GM18907 (cell line): Measurements from ENCODE around the gene VAC14.

Experiments used
- ATAC-seq: cut with Tn5 transposase; IDR thresholded peaks from one replicate; pipeline ENCODE4 v1.9.1; 2021; ENCODE audit warnings: mild to moderate bottlenecking, moderate library complexity; ENCODE audit not compliant: unreplicated experiment

VAC14 gene

DNA sequence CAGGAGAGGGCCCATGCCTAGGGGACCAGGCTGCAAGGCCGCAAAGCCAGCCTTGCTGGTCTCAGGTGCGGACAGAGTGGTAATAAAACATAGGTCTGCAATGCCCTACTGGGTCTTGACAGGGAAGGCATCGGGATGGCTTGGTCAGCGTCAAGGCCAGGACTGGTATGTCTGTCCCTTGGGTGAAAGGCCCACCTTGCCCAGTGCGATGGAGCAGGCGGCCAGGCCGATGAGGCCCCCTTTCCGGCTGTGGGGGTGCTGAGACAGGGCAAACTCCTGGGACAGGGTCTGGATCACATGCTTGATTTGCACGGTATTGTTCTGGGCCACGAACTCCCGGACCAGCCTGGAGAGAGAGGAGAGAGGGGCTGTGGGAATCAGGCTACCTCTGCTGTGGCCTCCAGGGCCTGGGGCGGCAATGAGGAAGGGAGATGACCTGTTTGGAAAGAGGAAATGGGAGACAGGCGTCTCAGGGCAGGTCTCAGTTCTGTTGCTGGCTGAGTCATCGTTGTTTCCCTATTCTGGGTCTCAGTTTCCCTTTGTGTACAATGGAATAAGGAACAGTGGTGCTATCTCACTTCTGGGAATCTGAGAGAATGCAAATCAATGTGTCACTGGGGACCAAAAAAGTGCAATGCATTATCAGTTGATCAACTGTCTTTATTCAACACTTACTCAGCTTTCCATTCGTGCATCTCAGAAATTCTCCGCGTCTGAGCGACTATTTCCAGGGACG is 14.8 kb downstream of the VAC14 start:
- no peak for ATAC-seq

DNA sequence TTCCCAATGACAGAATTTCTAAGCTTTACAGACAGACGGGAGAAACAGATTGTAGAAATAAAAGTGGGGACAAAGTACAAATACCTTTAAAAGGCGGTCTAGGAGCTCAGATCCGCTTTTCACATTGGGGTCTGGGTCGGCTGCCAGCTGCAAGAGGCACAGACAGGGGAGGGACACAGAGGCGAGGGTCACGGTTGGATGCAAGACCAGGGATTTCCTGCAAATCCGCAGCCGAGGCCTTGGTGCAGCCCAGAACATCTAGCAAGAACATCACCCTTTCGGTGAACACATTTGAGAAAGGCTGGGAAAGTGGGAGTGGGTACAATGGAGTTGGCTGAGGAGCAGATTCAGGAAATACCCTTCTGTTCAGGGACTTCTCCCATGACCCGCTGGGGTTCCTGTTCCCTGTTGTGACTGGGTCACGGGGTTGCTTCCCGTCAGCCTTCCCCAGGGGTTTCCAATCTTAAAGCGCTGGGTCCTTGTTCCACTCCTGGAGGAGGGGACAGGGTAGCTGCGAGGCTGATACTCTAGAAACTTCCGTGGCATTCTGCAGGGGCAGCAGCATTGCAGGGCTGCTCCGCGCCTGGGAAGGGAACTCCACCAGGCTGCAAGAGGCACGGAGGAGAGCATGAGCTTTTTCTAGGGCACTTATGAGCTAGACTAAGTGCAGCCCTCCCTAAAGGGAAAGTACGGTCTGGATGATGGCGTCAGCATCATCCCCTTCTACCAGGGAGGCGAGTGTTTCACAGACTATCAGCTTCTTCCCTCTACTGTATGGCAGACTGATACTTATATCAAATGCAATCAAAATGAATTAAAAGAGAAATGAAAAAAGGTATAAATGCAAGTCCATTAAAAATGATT is 16.0 kb downstream of the VAC14 start:
- ATAC-seq: no peak

DNA sequence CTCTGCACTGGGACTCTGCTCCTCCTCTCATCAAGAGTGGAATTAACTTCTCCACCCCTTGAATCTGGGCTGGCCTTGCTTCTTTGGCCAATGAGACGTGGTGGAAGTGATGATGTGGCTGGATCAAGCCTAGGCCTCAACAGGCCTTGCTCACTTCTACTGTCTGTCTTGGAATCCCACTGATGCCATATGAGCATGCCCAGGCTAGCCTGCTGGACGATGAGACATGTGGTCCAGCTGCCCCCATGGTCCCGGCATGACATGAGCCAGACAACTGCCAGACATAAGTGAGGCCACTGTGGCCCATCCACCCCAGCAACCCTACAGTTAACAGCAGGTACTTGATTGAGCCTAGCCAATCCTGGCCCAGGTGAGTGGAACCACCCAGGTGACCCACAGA is 18.7 kb downstream of the VAC14 start:
- no peak for ATAC-seq

DNA sequence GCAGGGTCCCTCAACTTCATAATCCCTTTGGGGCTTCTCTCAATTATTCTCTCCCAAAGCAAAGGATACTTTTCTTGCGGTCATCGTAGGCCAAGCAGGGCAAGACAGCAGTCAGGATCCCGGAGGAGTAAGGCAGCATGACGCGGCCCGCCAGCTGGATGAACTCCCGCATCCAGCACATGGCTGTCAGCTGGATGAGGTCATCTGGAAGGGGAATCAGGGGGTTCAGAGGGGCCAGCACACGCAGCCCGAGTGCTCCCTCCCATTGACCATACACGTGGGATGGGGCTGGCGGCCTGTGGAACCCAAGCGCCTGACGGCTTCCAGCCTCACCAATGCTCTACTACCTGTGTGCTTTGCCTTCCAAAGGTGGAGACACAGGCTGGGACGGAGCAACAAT is 19.2 kb downstream of the VAC14 start:
- ATAC-seq: no peak

DNA sequence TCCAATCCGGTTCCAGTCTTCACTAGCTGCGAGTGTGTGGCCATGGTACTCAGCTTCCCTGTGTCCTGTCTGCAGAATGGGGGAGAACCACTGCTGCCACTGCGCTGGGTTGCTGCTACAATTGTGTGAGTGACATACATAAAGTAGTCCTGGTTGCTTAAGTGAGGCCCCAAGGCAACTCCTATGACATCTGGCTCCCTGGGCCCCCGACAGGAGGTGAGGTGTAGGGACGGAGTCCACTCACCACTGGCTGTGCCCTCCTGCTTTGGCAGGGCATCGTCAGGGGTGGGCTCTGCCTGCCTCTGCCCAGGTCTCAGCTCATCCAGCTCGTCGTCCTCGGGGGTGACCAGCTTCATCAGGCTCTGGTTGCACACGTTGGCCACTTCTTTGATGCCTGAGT is 20.4 kb downstream of the VAC14 start:
- no peak for ATAC-seq

DNA sequence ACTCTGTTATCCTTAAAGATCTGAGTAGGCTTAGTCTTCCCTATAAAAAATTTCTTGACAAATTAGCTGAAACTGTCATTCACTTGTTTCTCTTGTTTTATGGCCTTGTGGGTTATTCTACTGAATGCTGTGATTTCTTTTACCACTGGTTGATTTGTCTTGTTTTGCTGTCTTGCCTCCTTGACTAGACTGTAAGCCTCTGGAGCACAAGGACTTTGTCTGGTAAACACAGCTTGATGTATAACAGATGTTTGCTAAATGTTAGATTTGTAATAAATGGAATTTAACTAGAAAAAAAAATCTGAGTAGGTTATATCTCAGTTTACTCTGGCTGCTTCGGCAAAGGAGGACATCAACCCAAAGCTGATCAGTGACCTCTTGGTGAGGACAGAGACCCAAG is 21.6 kb downstream of the VAC14 start:
- ATAC-seq: no peak

DNA sequence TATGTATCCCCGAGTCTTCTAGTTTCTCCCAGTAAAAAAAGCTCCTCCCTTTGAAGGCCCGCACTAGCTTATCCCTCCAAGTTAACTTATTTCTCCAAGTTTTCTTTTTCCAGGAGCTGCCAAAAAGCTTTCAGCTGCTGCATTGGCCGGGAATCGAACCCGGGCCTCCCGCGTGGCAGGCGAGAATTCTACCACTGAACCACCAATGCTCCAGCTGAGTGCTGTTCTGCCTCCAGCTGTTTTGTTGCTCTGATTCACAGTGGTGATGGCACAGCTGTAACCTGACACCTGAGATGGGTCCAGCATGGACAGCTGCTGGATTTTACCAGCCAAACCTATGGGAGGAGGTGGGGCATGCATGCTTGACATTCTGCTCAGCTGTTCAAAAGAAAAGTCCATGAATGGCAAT is 22.1 kb downstream of the VAC14 start:
- ATAC-seq: no peak

DNA sequence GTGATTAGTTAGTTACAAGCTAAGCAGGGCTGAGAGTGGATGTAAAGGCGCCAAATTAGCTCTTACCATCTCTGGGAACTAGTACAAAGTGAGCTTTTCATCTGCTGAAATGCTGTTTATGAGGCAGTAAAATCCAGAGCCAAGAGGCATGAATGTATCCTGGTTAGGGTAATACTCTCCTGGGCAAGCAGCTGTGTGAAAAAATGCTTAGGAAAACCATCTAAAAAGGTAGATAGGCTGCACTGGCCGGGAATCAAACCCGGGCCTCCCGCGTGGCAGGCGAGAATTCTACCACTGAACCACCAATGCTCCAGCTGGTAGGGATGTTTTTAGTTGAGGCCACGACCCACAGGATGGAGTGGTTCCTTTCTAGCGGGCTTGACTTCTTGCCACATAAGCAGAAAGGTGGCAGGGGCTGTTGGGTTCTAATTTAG is 23.0 kb downstream of the VAC14 start:
- no peak for ATAC-seq

DNA sequence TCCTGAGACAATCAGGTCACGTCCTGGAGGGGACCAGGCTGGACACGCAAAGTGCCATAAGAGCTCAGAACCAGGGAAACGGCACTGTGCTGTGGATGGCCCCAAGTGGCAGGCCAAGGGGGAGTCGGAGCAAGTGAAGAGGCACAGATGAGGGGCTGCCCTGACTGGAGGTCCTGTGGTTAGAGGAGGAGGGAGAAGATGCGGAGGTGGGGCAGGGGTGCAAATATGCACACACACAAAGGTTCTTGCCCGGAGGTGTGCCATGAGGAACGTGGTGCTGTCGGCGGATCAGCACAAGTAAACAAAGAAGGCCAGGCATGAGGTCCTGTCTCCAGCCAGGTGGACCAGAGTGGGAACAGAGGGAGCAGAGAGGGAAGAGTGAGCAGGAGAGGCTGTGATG is 23.5 kb downstream of the VAC14 start:
- no peak for ATAC-seq

DNA sequence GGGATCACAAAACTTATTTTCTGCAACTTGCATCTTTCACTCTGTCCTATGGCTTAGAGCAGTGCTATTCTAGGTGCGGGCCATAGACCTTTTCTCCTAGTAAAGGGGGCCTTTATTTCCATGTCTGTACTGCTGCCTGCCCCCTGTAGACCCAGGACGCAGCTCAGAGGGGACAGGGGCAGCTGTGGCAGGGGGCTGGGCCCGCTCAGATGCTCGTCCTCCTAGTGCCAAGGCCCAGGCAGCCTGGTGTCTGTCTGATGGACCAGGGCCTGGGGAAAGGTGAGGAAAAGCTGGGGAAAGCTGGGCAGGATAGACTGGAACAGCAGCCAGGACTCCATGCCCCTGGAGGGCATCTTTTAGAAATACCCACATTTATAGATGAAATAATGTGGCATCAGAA is 25.6 kb downstream of the VAC14 start:
- ATAC-seq: no peak

DNA sequence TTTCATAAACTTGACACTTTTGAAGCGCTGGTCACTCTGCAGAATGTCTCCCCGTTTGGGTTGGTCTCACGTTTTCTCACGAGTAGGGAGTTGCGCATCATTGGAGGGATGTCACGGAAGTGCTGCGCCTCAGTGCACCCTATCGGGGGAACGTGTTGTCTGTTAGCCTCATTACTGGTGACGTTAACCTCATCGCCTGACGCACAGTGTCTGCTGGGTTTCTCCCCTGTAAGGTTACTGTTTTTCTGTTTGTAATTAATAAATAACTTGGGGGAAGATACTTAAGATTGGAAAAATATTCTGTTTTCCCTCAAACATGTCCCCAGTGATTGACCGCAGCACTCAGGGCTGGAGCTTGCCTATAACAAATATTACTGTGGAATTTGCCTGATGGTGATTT is 26.7 kb downstream of the VAC14 start:
- no peak for ATAC-seq

DNA sequence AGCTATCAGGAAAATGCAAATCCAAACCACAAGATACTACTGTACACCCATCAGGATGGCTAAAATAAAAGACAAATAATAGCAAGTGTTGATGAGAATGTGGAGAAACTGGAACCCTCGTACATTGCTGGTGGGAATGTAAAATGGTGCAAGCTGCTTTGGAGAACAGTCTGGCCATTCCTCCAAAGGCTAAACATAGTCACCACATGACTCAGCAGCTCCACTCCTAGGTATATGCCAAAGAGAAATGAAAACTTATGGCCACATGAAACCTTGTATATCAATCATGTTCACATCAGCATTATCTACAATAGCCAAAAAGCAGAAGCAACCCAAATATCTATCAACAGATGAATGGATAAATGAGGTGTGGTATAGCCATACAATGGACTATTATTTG is 28.5 kb downstream of the VAC14 start:
- no peak for ATAC-seq

DNA sequence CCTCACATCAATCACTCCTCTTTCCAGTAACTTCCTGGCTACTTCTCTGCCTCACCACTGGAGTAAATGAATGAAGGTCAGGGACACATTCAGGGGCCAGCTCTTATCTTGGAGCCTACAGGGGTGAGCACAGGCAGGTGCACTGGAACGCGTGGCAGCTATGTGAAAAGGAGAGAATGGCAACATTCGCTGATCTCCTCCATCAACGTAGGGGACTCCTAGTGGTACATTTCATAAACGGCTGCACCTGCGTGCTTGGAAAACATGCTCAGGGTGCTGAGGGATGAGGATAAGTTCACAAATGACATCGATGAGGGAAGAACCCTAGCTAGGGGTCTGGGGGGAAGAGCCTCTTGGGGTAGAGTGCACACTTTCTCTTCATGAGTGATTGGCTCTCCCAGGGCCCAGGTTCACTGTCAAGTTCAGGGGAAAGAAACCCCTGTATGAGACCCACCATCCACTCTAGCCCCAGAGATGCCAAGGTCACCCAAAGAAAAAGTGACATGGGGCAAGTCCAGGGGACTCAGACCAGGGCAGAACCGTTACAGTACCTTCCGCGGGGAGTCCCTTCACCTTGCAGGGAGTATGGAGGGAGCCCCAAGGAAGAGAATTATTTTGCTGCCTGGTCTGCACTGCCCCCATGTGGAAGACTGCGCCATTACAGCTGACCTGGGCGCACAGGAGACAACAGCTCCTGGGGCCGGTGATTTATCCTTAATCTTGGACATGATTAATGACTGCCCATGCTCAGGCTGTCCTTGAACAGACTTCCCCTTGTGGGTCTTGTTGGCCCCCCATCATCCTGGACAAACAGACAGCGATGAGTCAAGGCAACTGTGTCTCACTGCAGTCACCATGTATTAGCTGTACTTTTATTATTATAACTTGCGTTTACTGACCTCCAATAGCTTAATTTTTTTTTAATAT is 30.1 kb downstream of the VAC14 start:
- ATAC-seq: peak; percentile 74

DNA sequence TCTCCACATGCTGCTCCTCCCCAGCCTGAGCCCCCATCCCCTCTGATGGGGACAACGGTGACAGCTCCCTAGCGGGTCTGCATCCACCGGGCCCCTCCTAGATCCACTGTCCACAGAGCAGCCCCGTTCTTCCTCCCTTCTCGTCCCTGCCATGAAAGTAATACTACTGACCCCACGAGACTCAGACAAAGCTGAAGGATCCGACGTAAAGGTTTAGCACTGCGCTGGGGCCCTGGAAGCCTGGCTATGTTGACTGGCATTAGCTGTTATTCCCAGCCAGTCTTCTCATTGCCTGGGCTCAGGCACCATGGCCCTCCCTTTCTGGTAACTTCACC is 30.7 kb downstream of the VAC14 start:
- no peak for ATAC-seq

DNA sequence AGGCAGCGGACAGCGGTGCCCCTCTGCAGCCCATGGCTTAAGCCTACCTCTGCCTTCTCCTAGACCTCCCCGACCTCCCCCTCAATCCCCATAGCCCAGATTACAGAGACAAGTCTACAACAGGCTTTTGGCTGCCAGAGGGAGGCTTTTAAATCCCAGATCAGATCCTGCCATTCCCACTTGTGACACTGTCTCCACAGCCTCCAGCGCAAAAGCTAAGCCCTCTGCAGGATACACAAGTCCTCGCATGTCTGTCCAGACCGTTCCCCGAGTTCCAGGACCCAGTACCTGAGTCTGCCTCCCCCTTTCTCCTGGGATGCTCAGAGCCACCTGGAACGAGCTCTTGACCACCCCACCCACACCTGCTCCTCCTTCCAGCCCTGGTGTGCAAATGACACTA is 31.2 kb downstream of the VAC14 start:
- ATAC-seq: no peak

DNA sequence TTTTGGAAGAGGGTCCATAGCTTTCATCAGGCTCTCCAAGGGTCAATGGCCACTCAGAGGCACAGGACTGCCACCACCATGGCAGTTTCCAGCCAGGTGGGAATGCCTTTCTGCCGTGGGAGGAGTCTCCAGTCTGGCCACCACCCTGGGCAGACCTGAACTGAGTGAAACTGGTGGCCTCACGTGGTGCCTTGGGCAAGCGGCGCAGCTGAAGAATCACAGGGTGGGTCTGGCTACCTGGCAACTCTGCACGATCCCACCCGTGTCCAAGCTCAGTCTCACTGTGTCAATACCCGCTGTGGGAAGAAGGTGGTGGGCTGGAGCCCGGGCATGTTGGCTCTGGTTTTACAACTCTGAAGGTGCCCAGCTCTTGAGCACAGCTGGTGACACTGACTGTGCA is 31.8 kb downstream of the VAC14 start:
- ATAC-seq: no peak

DNA sequence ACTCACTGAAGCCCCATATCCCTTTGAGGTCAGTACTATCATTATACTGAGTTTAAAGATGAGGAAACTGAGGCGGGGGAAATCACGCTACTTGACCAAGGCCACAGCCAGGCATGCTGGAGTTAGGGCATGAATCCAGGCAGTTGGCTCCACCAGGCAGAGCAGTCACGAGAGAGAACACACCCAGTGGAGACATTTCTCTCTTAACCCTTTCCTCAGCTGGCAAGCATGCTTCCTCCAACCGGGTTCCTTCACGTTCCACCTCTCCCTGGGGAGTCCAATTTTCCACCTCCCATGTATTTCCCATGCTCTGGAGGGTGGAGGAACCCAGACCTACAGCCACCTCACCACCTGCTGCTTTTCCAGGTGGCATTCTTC is 32.8 kb downstream of the VAC14 start:
- ATAC-seq: no peak

DNA sequence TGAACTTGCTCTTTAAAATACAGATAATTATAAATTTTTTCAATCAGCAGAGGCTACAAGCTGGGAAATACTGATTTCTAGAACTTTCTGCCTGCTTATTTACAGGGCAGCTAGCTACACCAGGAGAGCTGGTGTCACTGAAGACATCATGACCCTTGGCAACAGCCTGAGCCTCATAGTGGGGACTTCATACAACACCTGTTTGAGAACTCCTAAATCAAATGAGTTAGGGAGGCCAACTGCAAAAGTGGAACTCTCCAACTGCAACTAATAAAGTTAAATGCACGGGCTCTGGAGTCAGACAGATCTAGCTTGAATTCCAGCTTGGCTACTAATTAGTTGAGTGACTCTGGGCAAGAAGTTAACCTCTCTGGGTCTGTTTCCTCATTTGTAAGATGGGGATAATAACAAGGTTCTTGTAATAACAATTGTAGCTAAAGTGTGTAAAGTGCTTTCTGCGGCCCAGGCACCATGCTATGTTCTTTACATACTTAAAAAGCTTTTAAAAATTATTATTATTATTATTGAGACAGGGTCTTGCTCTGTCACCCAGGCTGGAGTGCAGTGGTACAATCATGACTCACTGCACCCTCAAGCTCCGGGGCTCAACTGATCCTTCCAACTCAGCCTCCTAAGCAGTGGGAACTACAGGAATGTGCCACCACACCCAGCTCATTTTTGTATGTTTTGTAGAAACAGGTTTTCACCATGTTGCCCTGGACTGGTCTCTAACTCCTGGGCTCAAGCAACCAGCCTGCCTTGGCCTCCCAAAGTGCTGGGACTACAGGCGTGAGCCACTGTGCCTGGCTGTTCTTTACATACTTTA is 33.4 kb downstream of the VAC14 start:
- no peak for ATAC-seq

DNA sequence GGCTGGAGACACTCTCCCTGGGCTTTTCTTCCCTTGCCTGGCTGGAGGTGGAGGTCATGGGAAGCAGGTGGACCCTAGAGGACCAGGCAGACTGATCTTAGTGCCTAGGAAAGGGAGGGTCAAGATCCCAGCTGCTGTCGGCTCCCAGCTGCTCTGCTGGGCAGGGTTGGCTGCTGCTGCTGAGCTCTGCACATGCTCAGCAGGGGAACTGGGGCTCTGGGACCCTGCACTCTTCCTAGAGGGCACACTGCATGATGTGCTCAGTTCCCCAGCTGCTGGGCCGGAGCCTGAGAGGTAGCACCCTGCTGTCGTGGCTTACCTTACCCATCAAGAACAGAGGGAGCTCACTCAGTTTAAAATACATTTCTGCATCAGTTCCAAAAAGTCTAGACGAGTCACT is 34.3 kb downstream of the VAC14 start:
- no peak for ATAC-seq

DNA sequence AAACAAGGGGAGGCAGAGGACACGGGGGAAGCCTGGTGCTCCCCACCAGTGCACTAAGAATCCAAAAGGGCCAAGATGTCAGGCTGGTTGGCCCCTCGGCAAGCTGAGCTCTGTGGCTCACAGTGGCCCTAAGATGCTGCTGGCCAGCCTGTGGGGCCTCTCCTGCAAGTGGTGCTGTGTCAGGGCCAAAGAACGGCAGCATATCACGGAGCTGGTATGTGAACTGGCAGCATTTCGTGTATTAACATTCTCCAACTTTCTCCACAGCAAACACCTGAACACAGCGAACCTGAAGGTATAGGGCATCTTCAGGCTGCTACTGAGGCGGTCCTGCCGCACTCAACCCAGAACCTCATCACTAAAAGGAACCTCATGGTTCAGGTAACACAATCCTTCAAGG is 34.8 kb downstream of the VAC14 start:
- no peak for ATAC-seq

DNA sequence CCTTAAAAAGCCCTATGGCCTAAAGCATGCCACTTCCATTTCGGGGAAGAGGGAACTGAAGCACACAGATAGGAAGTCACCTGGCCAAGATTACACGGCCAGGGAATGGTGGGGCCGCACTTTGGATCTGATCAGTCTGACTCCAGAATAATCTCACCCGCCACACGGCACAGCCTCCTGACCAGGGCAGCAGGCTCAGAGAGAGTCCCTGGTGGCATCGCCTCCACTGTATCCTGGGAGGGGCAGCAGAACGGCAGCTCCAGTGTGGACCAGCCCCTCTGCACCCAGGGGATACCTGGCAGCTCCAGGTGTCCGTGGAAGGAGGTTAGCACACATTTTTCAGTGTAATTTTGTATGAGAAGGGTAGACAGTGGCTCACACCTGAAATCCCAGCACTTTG is 35.5 kb downstream of the VAC14 start:
- no peak for ATAC-seq
